ENCODE measurements around the gene TECTB.

DNA sequence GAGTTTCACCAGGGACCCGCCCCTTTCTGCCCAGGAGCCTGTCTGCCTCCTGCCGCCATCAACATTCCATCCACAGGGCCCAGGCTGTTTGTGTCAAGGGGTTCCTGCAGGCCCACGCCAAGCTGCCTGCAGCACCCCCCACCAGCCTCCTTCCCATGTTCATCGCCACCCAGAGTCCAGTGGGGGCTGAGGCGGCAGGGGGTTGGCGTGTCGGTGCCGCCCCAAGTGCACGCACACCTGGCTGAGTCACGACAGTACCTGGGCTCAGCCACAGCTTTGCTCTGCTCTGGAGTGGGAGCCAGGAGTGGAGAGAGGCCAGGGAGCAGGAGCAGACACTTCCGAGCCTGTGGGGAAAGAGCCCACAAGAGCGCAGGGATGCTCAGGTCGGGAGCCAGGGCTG is 42.8 kb upstream of the TECTB start:
- TF ChIP-seq, protein P1, sequence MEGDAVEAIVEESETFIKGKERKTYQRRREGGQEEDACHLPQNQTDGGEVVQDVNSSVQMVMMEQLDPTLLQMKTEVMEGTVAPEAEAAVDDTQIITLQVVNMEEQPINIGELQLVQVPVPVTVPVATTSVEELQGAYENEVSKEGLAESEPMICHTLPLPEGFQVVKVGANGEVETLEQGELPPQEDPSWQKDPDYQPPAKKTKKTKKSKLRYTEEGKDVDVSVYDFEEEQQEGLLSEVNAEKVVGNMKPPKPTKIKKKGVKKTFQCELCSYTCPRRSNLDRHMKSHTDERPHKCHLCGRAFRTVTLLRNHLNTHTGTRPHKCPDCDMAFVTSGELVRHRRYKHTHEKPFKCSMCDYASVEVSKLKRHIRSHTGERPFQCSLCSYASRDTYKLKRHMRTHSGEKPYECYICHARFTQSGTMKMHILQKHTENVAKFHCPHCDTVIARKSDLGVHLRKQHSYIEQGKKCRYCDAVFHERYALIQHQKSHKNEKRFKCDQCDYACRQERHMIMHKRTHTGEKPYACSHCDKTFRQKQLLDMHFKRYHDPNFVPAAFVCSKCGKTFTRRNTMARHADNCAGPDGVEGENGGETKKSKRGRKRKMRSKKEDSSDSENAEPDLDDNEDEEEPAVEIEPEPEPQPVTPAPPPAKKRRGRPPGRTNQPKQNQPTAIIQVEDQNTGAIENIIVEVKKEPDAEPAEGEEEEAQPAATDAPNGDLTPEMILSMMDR (IDR thresholded peaks at IDR 0.05), result no peak
- no peak for TF ChIP-seq POLR2A (IDR thresholded peaks at IDR 0.05)
